ENCODE results near the gene PHF13. TPM values are rescaled to one million over a fixed set of nuclear protein-coding genes. Genes with fewer than 3 reads are reported as not detected.

Gene PHF13
- 8.8 and 11.5 TPM in 2 replicates for total RNA-seq (2014; rRNA removed; shearing (Covaris generic))

- DNase-seq (ENCODE audit: low spot score) = peak; percentile 99
These were observed at the start of gene PHF13 for GRCh38 chr1:6613361-6614018. TSS of gene PHF13 (plus strand) at chr1:6613731. CDS start at chr1:6614067, 336 bp downstream.

GRCh38 chr1:6569033-6569432 is 44.5 kb upstream of the PHF13 start:
- no peak for DNase-seq (ENCODE audit: low spot score)

GRCh38 chr1:6570100-6570499 is 43.4 kb upstream of the PHF13 start:
- no peak for DNase-seq (ENCODE audit: low spot score)

- DNase-seq (ENCODE audit: low spot score) = no peak
These were observed 42.5 kb upstream of the PHF13 start for GRCh38 chr1:6570987-6571386.

- no peak for DNase-seq (ENCODE audit: low spot score)
These were observed 40.7 kb upstream of the PHF13 start for GRCh38 chr1:6572653-6573383.

- DNase-seq (ENCODE audit: low spot score) = no peak
These were observed 39.4 kb upstream of the PHF13 start for GRCh38 chr1:6574025-6574620.

GRCh38 chr1:6574818-6575217 is 38.7 kb upstream of the PHF13 start:
- no peak for DNase-seq (ENCODE audit: low spot score)

GRCh38 chr1:6577831-6578525 is 35.6 kb upstream of the PHF13 start:
- peak; percentile 66 for DNase-seq (ENCODE audit: low spot score)

- no peak for DNase-seq (ENCODE audit: low spot score)
These were observed 34.7 kb upstream of the PHF13 start for GRCh38 chr1:6578624-6579373.

GRCh38 chr1:6579374-6580118 is 34.0 kb upstream of the PHF13 start, which contains the start of gene ZBTB48:
TSS of gene ZBTB48 (plus strand) at chr1:6579994. CDS start at chr1:6580610, 616 bp downstream.
- DNase-seq (ENCODE audit: low spot score) = peak; percentile 99

- DNase-seq (ENCODE audit: low spot score) = no peak
These were observed 33.4 kb upstream of the PHF13 start for GRCh38 chr1:6580119-6580592.

- no peak for DNase-seq (ENCODE audit: low spot score)
These were observed 32.7 kb upstream of the PHF13 start for GRCh38 chr1:6580593-6581409.

GRCh38 chr1:6581561-6582305 is 31.8 kb upstream of the PHF13 start:
- DNase-seq (ENCODE audit: low spot score) = peak; percentile 23

- DNase-seq (ENCODE audit: low spot score) = peak; percentile 86
These were observed 31.2 kb upstream of the PHF13 start for GRCh38 chr1:6582370-6582769.

- no peak for DNase-seq (ENCODE audit: low spot score)
These were observed 29.1 kb upstream of the PHF13 start for GRCh38 chr1:6584126-6585080.

- no peak for DNase-seq (ENCODE audit: low spot score)
These were observed 28.3 kb upstream of the PHF13 start for GRCh38 chr1:6585081-6585722.

- no peak for DNase-seq (ENCODE audit: low spot score)
These were observed 27.7 kb upstream of the PHF13 start for GRCh38 chr1:6585841-6586240.

Measured in HT-29 (cell line).